Glomerular endothelial cell (primary cell): Measurements from ENCODE around the gene TUBA4B. TPM values are rescaled to one million over a fixed set of nuclear protein-coding genes. Genes with fewer than 3 reads are reported as not detected.
"Not testable (repeated sequence)": the region's sequence is repeated elsewhere in the genome, so short reads cannot be mapped to it uniquely, and the experiment has no call there.

Experiments used
- DNase-seq: peaks from one replicate; pipeline ENCODE4 v3.0.0-alpha.2; 2011; ENCODE audit warnings: low read depth, low spot score; ENCODE audit errors: extremely low read depth
- total RNA-seq: library from RNA; depleted of rRNA; stranded (reverse); fragments of >200 nt; gene quantifications from 2 replicates; pipeline ENCODE4 v1.2.3, GENCODE V29; 2015

Gene TUBA4B
- total RNA-seq, 1 donor from 2014 or later = not detected

- DNase-seq = no peak
Observed at GRCh38 chr2:219273937-219274336, 20.9 kb downstream of the TUBA4B start.

GRCh38 chr2:219274361-219274921 is 21.4 kb downstream of the TUBA4B start:
- no peak for DNase-seq

- DNase-seq = no peak
Observed at GRCh38 chr2:219277703-219278654, 24.9 kb downstream of the TUBA4B start.

GRCh38 chr2:219278655-219279150 is 25.7 kb downstream of the TUBA4B start:
- DNase-seq = peak; percentile 64

- peak; percentile 68 for DNase-seq
Observed at GRCh38 chr2:219279151-219279915, 26.3 kb downstream of the TUBA4B start, which contains the start of gene DNAJB2. DNAJB2 (plus strand) TSS chr2:219279366; CDS start chr2:219279834, 468 bp downstream.

GRCh38 chr2:219279916-219280516 is 27.0 kb downstream of the TUBA4B start:
- DNase-seq = no peak

- no peak for DNase-seq
Observed at GRCh38 chr2:219280651-219281050, 27.6 kb downstream of the TUBA4B start.

GRCh38 chr2:219281588-219281987 is 28.5 kb downstream of the TUBA4B start:
- no peak for DNase-seq

GRCh38 chr2:219282375-219282774 is 29.3 kb downstream of the TUBA4B start:
- DNase-seq = no peak

- no peak for DNase-seq
Observed at GRCh38 chr2:219282943-219283581, 30.0 kb downstream of the TUBA4B start.

GRCh38 chr2:219284501-219285372 is 31.7 kb downstream of the TUBA4B start:
- DNase-seq = no peak

GRCh38 chr2:219285373-219285735 is 32.3 kb downstream of the TUBA4B start:
- DNase-seq = no peak

- no peak for DNase-seq
Observed at GRCh38 chr2:219285894-219286425, 32.9 kb downstream of the TUBA4B start.

GRCh38 chr2:219286436-219287115 is 33.5 kb downstream of the TUBA4B start:
- no peak for DNase-seq

GRCh38 chr2:219287116-219287440 is 34.0 kb downstream of the TUBA4B start:
- not testable (repeated sequence) for DNase-seq

- DNase-seq = no peak
Observed at GRCh38 chr2:219287580-219288265, 34.7 kb downstream of the TUBA4B start.

GRCh38 chr2:219289195-219289536 is 36.1 kb downstream of the TUBA4B start:
- no peak for DNase-seq
